GM18907 (cell line): ENCODE results near the gene ASH1L.
"Not testable (repeated sequence)": the region's sequence is repeated elsewhere in the genome, so short reads cannot be mapped to it uniquely, and the experiment has no call there.

Experiments used
- ATAC-seq: cut with Tn5 transposase; IDR thresholded peaks from one replicate; pipeline ENCODE4 v1.9.1; 2021; ENCODE audit warnings: mild to moderate bottlenecking, moderate library complexity; ENCODE audit not compliant: unreplicated experiment

Gene ASH1L

GRCh38 chr1:155499953-155500639 lies 62.5 kb downstream of the ASH1L start:
- peak; percentile 46 for ATAC-seq

DNA sequence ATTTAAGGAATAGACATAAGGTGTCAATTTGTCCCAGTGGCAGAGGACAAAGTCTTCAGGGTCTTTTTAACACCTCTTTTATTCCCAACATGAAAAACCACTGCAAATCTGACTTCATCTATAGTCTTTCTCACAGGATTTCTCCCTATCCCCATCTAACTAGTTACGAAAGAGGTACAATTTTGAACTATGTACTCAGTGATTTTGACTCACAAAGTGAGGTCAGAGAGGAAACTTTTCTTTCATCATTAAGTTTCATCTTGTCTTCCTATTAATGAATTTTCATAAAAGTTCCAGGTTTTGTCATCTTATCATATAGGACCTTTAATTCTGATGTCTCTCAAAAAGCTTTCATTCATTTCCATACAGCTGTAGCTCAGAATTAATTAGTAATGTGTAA lies 63.3 kb downstream of the ASH1L start:
- ATAC-seq, result no peak

- ATAC-seq, result not testable (repeated sequence)
Observed at GRCh38 chr1:155493595-155493994, 69.0 kb downstream of the ASH1L start.

DNA sequence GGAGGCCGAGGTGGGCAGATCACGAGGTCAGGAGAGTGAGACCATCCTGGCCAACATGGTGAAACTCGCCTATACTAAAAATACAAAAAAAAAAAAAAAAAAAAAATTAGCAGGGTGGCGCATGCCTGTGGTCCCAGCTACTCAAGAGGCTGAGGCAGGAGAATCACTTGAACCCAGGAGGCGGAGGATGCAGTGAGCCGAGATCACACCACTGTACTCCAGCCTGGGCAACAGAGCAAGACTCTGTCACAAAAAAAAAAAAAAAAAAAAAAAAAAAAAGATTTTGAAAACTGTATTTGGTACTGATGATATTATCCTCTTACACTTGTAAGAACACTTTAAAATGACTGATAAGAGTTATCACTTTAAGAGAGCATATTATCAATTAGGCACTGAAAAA lies 74.2 kb downstream of the ASH1L start:
- not testable (repeated sequence) for ATAC-seq

- ATAC-seq, result no peak
Observed at GRCh38 chr1:155487541-155487940, 75.1 kb downstream of the ASH1L start.

- ATAC-seq, result not testable (repeated sequence)
Observed at GRCh38 chr1:155486952-155487351, 75.7 kb downstream of the ASH1L start.

- ATAC-seq, result no peak
Observed at GRCh38 chr1:155485945-155486344, 76.7 kb downstream of the ASH1L start.

DNA sequence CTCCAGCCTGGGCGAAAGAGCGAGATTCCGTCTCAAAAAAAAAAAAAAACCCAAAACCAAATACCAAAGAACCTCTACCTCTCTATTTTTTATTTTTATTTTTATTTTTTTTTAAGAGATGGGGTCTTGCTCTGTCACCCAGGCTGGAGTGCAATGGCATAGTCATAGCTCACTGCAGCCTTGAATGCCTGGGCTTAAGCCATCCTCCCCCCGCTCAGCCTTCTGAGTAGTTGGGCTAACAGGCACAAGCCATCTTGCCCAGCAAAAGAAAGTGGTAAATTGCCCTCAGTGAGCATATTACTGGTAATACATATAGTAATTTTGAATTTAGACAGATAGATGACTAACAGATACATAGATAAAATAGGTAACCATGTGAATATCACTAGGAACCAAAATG lies 77.4 kb downstream of the ASH1L start:
- no peak for ATAC-seq

GRCh38 chr1:155481741-155482241 lies 80.8 kb downstream of the ASH1L start:
- no peak for ATAC-seq

DNA sequence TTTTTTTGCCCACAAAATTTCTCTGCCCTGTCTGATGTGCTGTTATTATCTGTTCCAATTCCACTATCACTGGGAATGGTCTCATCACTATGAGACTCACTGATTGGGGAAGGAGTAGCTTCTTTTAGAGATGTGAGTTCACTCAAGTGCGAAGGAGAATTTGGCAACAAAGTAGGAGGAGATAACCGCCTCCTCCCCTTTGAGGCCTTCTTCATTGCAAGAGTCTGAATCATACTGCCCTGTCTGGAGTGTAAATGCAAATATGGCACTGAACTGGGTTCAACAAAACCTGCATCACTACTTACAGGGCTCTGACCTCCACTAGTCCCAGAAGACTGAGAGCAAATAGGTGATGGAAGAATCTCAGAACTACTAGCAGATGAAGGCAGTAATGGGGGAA lies 83.4 kb downstream of the ASH1L start:
- ATAC-seq, result no peak

DNA sequence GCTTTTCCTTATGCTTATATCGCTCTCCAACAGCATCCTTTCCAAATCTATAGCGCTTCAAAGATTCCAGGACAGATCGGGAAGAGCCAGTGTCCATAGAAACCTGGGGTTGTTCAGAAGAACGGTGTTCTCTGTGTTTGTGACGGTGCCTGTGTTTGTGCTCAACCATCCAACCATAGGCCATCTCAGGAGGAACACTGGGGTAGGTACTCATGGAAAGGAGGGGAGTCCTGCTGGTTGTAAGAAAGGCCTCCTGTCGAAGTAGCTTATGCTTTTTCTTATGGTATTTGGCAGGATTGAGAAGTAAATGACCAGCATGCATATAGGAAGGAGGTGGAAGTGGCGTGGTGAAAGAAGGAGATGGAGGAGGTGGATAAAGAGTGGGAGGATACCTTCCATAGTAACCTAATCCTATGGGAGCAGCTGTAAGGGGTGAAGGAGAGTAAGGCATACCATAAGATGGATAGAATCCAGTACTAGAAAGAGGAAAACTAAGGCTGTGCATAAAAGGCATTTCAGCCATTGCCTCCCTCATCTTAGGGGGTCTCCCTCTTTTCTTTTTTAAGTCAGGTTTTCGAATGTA lies 84.2 kb downstream of the ASH1L start:
- no peak for ATAC-seq

DNA sequence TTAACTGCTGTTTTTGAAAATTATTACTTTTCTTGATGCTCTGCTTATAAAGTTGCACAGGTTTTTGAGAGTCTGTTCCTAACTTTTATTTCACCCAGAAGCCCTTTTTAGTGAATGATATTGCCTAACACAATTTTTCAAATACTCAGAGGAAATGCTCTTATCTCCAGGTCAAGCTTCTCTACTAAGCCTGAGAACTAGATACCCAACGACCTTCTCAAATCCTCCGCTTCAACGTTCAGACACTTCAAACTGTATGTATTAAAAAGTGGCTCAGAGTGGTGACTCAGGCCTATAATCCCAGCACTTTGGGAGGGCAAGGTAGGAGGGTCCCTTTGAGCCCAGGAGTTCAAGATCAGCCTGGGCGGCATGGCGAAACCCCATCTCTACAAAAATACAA lies 88.5 kb downstream of the ASH1L start:
- ATAC-seq, result no peak

DNA sequence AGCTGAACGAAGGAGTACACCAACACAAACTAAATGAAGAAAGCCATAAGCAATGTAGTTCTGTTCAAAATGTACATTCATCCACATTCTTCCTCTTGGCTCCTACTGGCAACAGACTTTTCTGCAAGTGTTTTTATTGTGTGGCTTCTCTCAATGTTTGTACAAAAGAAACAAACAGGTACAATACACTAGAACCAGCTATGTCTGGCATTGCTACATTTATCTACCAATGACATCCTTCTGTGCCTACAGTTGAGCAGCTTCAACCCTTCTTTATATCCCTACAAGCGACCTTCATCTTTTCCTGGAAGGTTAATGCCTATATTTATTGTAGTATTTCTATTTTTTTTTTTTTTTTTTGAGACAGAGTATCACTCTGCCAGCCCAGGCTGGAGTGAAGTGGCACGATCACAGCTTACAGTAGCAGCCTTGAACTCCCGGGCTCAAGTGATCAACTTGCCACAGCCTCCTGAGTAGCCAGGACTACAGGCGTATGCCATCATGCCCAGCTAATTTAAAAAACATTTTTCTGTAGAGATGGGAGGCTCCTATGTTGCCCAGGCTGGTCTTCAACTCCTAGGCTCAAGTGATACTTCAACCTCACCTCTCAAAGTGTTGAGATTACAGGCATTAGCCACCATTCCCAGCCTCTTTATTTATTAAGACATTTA lies 89.3 kb downstream of the ASH1L start:
- no peak for ATAC-seq

GRCh38 chr1:155472491-155473083 lies 90.0 kb downstream of the ASH1L start:
- ATAC-seq, result no peak

DNA sequence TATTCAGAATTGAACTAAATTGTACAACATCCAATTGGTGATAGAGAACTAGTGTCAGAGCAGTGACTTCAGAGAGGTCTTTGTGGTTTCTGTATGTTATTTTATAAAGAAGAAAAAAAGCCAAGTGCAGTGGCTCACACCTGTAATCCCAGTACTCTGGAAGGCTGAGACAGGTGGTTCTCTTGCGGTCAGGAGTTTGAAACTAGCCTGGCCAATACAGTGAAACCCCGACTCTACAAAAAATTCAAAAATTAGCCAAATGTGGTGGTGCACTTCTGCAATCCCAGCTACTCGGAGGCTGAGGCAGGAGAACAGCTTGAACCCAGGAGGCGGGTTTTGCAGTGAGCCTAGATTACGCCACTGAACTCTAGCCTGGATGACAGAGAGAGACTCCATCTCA lies 90.7 kb downstream of the ASH1L start:
- ATAC-seq, result no peak

- no peak for ATAC-seq
Observed at GRCh38 chr1:155471026-155471425, 91.6 kb downstream of the ASH1L start.

GRCh38 chr1:155466996-155467395 lies 95.6 kb downstream of the ASH1L start:
- no peak for ATAC-seq

DNA sequence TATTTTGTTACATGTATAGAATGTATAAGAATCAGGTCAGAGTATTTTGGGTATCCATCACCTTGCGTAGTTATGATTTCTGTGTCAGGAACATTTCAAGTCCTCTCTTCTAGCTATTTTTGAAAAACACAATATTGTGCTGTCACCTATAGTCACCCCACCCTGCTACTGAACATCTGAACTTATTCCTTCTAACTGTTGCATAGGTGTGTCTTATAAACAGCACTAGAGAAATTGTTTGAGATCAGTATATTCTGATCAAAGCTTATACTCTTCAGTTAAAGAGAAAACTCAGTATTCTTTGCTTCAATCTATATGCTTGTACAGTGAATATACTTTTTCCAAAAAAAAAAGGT lies 96.0 kb downstream of the ASH1L start:
- no peak for ATAC-seq

DNA sequence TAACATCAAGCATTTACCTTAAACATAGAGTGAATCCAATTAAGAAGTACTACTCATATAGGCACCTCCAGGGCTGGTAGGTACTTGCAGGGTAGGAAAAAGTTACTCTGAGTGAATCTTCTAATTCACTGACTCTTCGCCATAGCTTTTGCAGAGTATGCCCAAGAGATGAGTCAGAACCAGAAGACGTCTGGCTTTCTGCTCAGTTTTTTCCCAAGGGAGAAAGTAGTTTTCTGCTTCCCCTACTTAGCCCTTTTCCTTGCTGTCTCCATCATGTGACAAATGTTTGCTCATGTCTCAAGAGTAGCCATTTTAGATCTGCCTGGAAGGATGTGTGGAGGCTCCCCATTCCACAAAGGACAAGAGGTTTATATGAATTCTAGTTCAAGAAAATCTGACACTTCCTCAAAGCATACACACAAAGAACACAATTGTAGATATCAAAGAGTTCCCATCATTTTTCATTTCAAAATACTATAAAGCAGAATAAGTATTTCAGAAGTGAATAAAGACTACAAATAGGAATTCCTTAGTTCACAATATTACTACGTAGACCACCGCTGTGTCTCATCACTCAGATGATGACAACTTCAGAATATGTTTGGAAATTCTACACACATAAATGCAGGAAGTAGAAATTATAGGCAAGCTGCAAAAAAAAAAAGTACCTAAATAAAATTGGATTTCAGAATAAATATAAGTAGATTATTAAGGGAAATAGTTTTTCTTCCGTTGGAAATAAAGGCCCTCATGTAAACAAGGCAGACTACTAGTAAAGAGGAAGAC lies 98.5 kb downstream of the ASH1L start:
- no peak for ATAC-seq

DNA sequence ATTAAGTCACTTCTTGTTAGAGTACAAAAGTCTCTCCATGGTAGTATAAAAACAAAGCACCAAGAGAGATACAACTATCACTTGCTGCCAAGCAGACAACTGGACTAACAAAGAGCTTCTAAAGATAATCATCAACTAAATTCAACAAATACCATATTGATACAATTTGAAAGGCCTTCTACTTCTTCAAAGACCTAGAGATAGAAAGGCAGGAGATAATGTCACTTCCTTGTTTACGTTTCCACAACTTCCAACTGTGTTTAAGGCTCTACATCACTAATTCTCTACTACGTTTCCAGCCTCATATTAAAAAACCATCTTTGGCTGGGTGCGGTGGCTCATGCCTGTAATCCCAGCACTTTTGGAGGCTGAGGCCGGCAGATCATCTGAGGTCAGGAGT lies 104.5 kb downstream of the ASH1L start:
- no peak for ATAC-seq

DNA sequence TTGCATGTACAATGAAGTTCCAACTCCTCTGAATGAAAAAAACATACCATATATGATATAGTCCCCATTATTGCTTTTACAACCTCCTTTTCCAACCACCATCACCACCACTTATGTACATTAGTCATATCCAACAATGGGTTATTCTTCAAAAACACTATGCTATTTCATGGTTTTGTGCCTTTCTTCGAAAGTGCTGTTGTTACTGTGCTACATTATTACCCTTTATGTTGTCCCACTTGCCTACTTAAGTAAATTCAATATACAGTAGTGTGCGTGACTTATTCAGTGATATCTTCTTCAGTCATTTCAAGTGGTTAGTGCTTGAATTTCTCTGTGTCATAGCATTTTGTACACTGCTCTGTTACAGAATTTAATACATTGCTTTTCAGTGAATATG lies 105.3 kb downstream of the ASH1L start:
- ATAC-seq, result no peak
